ENCODE data around the gene HELZ. TPM values are rescaled to one million over a fixed set of nuclear protein-coding genes. Genes with fewer than 3 reads are reported as not detected.
"Not testable (repeated sequence)": the region's sequence is repeated elsewhere in the genome, so short reads cannot be mapped to it uniquely, and the experiment has no call there.

The HELZ gene, protein sequence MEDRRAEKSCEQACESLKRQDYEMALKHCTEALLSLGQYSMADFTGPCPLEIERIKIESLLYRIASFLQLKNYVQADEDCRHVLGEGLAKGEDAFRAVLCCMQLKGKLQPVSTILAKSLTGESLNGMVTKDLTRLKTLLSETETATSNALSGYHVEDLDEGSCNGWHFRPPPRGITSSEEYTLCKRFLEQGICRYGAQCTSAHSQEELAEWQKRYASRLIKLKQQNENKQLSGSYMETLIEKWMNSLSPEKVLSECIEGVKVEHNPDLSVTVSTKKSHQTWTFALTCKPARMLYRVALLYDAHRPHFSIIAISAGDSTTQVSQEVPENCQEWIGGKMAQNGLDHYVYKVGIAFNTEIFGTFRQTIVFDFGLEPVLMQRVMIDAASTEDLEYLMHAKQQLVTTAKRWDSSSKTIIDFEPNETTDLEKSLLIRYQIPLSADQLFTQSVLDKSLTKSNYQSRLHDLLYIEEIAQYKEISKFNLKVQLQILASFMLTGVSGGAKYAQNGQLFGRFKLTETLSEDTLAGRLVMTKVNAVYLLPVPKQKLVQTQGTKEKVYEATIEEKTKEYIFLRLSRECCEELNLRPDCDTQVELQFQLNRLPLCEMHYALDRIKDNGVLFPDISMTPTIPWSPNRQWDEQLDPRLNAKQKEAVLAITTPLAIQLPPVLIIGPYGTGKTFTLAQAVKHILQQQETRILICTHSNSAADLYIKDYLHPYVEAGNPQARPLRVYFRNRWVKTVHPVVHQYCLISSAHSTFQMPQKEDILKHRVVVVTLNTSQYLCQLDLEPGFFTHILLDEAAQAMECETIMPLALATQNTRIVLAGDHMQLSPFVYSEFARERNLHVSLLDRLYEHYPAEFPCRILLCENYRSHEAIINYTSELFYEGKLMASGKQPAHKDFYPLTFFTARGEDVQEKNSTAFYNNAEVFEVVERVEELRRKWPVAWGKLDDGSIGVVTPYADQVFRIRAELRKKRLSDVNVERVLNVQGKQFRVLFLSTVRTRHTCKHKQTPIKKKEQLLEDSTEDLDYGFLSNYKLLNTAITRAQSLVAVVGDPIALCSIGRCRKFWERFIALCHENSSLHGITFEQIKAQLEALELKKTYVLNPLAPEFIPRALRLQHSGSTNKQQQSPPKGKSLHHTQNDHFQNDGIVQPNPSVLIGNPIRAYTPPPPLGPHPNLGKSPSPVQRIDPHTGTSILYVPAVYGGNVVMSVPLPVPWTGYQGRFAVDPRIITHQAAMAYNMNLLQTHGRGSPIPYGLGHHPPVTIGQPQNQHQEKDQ (N-terminal part only)
- 1 to 10 TPM; 2.9 to 9.1 (median 8.4) TPM for polyA plus RNA-seq

DNA sequence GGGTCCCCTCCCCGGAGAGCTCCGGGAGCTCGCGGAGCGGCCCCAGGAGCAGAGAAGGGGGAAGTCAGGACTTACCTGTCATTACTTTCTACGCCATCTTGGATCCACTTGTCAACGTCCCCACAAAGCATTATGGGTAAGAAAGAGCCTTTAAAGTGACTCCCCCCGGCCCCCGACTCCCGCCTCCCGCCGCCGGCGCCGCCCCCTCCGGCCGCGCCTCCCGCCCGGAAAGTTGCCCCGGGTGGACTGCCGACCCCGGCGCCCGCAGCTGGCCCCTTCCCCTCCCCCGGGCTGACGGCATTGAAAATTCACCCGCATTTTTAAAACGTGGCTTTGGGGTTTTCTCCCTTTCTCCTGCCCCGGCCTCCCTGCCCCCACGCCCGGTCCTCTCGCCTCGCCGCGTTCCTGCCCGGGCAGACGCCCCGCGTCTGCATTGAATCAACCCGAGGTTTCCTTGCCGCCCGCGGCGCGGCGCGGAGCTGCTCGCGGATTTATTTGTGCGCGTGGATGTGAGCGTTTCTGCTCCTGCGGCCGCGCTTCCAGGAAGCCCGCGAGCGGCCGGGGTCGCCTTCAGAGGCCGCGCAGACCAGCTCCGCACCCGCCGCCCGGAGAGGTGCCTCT, at the start of gene HELZ:
TSS of gene HELZ (minus strand) at position 124 of the 621 bp plus-strand sequence. CDS start 26,392 bp downstream, outside the sequence.
- H3K27ac ChIP-seq (ENCODE audit: low read depth, low read length), result no peak within 1 kb of the TSS
- 0 to 1% (median 1%) methylated on average over 45 to 67 of the region's 67 CpGs for WGBS, 3 donors

DNA sequence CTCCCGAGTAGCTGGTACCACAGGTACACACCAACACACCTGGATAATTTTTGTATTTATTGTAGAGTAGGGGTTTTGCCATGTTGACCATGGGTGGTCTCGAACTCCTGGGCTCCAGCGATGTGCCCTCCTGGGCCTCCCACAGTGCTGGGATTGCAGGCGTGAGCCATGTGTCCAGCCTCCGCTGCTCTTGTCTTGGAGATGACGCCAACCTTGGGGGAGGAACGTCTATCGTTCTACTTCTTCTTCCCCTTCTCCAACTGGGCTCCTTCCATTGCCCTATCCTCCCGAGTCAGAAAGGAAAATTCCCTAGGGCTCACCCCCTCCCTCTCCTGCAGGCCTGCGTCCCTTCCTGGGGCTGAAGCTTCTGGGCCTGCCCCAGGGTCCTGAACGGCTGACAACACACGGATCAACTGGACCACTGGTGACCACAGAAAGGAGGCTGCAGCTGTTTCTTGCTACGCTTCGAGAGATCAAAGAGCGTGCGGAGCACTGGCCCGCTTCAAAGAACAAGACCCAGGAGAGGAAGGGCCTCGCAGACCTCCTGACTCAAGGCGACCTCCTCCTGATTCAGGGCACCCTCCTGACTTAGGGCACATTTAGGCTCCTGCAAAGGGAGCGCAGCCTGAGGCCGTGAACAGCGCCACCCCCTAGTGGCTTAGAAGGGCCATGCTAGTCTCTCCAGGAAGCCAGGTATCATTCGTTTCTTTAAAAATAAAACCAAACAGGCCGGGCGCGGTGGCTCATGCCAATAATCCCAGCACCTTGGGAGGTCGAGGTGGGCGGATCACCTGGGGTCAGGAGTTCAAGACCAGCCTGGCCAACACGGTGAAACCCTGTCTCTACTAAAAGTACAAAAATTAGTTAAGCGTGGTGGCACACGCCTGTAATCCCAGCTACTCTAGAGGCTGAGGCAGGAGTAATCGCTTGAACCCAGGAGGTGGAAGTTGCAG, 48.5 kb upstream of the HELZ start:
- no peak overlapping the region for H3K27ac ChIP-seq (ENCODE audit: low read depth, low read length)
- WGBS, 3 donors, result 45 to 57% (median 47%) methylated on average over 32 of the region's 32 CpGs

DNA sequence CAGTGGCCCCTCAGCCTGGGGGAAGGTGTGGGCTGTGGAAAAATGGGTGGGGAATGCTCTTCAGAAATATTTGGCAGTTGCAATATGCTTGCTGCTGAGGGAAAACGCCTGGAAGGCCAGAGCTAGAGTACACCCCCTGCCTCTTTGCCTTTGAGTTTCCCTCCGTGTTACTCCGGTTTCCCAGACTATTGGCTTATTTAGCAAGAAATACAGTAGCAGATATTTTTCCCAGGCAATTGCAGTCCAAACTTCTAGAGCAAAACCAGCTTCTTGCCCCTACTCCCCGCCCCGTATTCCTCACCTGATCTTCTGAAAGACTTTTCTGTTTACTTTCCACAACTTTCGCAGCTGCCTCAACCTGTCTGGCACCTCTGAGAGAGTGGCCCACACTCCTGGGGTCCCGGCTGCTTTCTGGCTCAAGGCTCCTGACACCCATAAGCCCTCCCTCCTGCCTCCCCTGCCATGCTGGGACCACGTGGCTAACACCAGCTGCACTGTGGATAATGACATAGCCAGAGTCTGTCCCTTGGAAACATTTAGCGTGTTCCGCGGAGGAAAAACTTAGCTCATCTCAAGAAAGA, 45.8 kb upstream of the HELZ start:
- H3K27ac ChIP-seq (ENCODE audit: low read depth, low read length), result no peak overlapping the region

GRCh38 chr17:67290244-67290643, 45.2 kb upstream of the HELZ start:
- no peak overlapping the region for H3K27ac ChIP-seq (ENCODE audit: low read depth, low read length)
- WGBS, 3 donors, result 82 to 90% (median 87%) methylated on average over 3 of the region's 3 CpGs

More for the DNA sequence above, 45.8 kb upstream of the HELZ start:
- 64 to 73% (median 71%) methylated on average over 11 of the region's 11 CpGs for WGBS, 3 donors

DNA sequence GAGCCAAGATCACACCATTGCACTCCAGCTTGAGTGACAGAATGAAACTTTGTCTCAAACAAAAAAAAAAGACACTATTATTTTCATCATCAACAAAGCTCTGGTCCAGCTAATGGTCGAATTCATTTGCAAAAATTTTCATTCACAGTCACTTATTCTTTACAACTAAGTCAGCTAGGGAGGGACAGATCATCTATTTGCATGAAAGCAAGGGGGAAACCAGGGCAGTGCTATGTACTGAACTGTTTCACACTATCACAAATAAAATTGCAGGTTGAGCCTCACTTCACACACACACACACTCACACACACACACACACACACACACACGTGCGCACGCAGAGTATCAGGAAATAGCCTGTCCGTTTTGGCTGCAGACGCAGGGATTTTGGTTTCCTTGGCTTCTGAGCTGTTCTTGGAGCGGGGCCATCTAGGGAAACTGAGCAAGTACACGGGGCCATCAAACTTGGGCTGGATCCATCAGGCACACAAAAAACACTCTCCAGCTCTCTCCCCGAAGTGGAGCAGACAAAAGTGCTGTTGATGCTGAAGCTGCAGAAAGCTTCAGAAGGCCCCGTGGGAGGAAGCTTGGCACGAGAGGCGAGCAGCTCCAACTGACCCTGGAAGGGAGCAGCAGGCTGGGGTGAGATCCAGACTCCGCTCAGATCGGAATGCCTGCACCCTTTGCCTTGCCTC, 44.3 kb upstream of the HELZ start:
- no peak overlapping the region for H3K27ac ChIP-seq (ENCODE audit: low read depth, low read length)
- 9 to 34% (median 11%) methylated on average over 14 of the region's 14 CpGs for WGBS, 3 donors

DNA sequence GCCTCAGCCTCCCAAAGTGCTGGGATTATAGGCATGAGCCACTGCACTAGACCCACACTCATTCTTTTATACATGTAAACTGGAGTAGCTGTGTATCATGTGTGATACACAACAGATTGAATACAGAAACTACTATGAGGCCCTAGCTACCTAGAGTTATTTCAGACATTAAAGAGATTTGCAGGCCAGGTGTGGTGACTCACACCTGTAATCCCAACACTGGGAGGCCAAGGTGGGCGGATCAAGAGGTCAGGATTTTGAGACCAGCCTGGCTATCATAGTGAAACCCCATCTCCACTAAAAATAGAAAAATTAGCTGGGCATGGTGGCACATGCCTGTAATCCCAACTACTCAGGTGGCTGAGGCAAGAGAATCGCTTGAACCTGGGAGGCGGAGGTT, 41.8 kb upstream of the HELZ start:
- not testable (repeated sequence) for H3K27ac ChIP-seq (ENCODE audit: low read depth, low read length)
- WGBS, 3 donors, result 78 to 94% (median 91%) methylated on average over 3 of the region's 3 CpGs

DNA sequence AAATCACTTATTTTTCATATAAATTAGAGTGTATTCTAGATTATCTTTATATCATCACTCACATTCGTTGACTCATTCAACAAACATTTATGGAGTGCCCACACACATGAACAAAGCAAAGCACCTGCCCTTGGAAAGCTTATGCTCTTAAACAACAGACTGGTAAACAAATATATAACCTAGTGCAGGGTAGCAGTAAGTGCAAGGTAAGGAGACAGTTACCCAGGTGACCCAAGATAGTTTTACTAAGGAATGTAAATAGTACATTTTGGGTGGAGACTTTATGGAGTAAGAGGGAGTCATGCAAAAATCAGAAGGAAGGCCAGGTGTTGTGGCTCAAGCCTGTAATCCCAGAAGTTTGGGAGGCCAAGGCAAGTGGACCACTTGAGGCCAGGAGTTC, 40.4 kb upstream of the HELZ start:
- 82 to 92% (median 82%) methylated on average over 1 of the region's 1 CpG for WGBS, 3 donors
- no peak overlapping the region for H3K27ac ChIP-seq (ENCODE audit: low read depth, low read length)

- WGBS, 3 donors, result 75 to 82% (median 76%) methylated on average over 5 of the region's 5 CpGs
These were observed 38.9 kb upstream of the HELZ start for GRCh38 chr17:67283731-67284516.

GRCh38 chr17:67281743-67282142, 36.7 kb upstream of the HELZ start:
- no peak overlapping the region for H3K27ac ChIP-seq (ENCODE audit: low read depth, low read length)
- WGBS, 3 donors, result 72 to 80% (median 73%) methylated on average over 8 of the region's 8 CpGs

More at GRCh38 chr17:67283731-67284516, 38.9 kb upstream of the HELZ start:
- no peak overlapping the region for H3K27ac ChIP-seq (ENCODE audit: low read depth, low read length)

- WGBS, 3 donors, result 72 to 74% (median 74%) methylated on average over 3 of the region's 3 CpGs
- H3K27ac ChIP-seq (ENCODE audit: low read depth, low read length), result no peak overlapping the region
These were observed 36.1 kb upstream of the HELZ start for GRCh38 chr17:67281053-67281452.

DNA sequence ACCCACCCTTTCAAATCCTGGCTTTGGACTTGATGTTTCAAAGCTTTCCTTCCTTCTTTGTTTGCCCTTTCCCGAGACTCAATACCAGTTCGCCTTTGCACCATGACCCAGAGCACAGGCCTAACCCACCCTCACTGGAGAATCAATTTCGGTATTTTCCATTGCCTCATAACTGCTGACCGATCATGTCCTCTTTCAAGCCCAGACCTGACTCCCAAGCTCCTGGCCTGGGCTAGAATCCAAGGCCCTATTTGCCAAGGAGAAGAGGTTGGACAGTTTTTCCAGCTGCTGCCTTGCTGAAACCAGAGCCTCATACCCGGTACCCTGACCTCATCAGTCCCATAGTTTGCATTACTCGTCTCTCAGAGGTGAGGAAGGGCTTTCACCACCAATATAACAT, 35.3 kb upstream of the HELZ start:
- 52 to 72% (median 53%) methylated on average over 6 of the region's 6 CpGs for WGBS, 3 donors
- H3K27ac ChIP-seq (ENCODE audit: low read depth, low read length), result no peak overlapping the region

DNA sequence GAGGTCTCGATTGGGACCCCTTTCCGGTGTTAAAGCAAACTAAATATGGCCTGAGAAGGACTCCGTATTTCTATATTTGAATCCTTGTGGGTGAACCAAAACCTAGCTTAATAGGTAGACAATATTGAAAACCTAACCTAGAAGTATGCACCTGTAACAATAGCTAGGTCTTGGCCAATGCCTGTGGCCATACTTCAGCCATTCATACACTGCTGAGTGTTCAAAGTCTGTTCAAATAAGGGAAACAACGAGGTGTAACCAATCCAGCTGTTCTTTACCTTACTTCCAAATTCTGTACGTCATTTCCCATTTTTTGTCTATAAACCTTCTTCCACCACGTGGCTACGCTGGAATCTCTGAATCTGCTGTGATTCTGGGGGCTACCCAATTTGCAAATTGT, 34.1 kb upstream of the HELZ start:
- 84 to 90% (median 87%) methylated on average over 7 of the region's 7 CpGs for WGBS, 3 donors

DNA sequence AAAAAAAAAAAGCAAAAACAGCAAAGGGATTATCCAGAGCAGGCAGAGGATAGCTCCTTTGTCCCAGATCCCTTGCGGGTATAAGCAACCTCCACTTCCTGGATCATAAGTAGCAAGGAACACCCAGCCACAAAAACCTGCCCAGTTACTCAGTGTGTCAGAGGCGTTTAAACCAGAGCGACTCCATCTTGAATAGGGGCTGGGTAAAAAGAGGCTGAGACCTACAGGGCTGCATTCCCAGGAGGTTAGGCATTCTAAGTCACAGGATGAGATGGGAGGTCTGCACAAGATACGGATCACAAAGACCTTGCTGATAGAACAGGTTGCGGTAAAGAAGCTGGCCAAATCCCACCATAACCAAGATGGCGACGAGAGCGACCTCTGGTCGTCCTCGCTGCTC, 33.4 kb upstream of the HELZ start:
- H3K27ac ChIP-seq (ENCODE audit: low read depth, low read length), result no peak overlapping the region
- 90 to 95% (median 94%) methylated on average over 10 of the region's 10 CpGs for WGBS, 3 donors

More for the DNA sequence above, 34.1 kb upstream of the HELZ start:
- H3K27ac ChIP-seq (ENCODE audit: low read depth, low read length), result no peak overlapping the region

GRCh38 chr17:67276075-67276474, 31.1 kb upstream of the HELZ start:
- WGBS, 3 donors, result 41 to 63% (median 52%) methylated on average over 10 of the region's 10 CpGs
- no peak overlapping the region for H3K27ac ChIP-seq (ENCODE audit: low read depth, low read length)

GRCh38 chr17:67274466-67274865, 29.5 kb upstream of the HELZ start:
- WGBS, 3 donors, result 80 to 82% (median 81%) methylated on average over 5 of the region's 5 CpGs
- H3K27ac ChIP-seq (ENCODE audit: low read depth, low read length), result no peak overlapping the region

All from adipose tissue (tissue), 3 donors.